H1 (cell line): ENCODE measurements around the gene PRKCD. TPM values are rescaled to one million over a fixed set of nuclear protein-coding genes. Genes with fewer than 3 reads are reported as not detected.

Source experiments
- CTCF ChIA-PET: fragments of 300-600 bp; sonication (Branson Sonifier 250); formaldehyde crosslinking; loops from one replicate; lab custom pipeline; 2021; ENCODE audit not compliant: partially characterized antibody; lab: Charles Lee
- POLR2A ChIA-PET: fragments of 300-600 bp; sonication (Branson Sonifier 250); formaldehyde crosslinking; loops from one replicate; lab custom pipeline; 2021; ENCODE audit warnings: inconsistent platforms; ENCODE audit not compliant: partially characterized antibody; lab: Charles Lee
- DNase-seq, 2 experiments: peaks; one replicate each; pipeline versions ENCODE4 v3.0.0 to v3.0.0-alpha.2; 2010 to 2022; ENCODE audit warnings: low spot score in 2 of 2, low read depth in 1 of 2, mixed read lengths in 1 of 2
- FAIRE-seq: peaks from 2 replicates; lab custom pipeline; 2011; peaks lifted over from hg19 to GRCh38; lab: Jason Lieb, UNC
- H2AFZ ChIP-seq: 2 replicates; pipeline ENCODE4 v1.8.1; 2012; ENCODE audit warnings: low read length, inconsistent platforms
- H2AK5ac ChIP-seq: 2 replicates; pipeline ENCODE4 v1.6.1; 2013; ENCODE audit warnings: low read depth, low read length
- H2BK120ac ChIP-seq: replicated peaks from 2 replicates; pipeline ENCODE3; 2013; ENCODE audit warnings: low read depth, low read length, inconsistent platforms
- H2BK12ac ChIP-seq: 2 replicates; pipeline ENCODE4 v1.6.1; 2013; ENCODE audit warnings: low read depth, low read length
- H2BK15ac ChIP-seq: 2 replicates; pipeline ENCODE4 v1.6.1; 2013; ENCODE audit warnings: low read length
- H2BK20ac ChIP-seq: 2 replicates; pipeline ENCODE4 v1.6.1; 2013; ENCODE audit warnings: low read length
- H2BK5ac ChIP-seq: 2 replicates; pipeline ENCODE4 v1.6.1; 2013; ENCODE audit warnings: low read depth, low read length
- H3K14ac ChIP-seq: 2 replicates; pipeline ENCODE4 v1.6.1; 2013; ENCODE audit warnings: inconsistent platforms; ENCODE audit not compliant: insufficient read length
- H3K18ac ChIP-seq: 2 replicates; pipeline ENCODE4 v1.6.1; 2013; ENCODE audit warnings: low read length; ENCODE audit errors: extremely low read depth
- H3K23ac ChIP-seq: 2 replicates; pipeline ENCODE4 v1.6.1; 2013; ENCODE audit warnings: inconsistent platforms; ENCODE audit not compliant: insufficient read length
- H3K23me2 ChIP-seq: 2 replicates; pipeline ENCODE4 v1.6.1; 2013; ENCODE audit warnings: low read depth, low read length
- H3K27ac ChIP-seq: 2 replicates; pipeline ENCODE4 v1.6.1; 2011; ENCODE audit warnings: low read depth, low read length, inconsistent platforms
- H3K27me3 ChIP-seq, 4 experiments: replicated peaks in 1 of 4; 1 replicate in 1 of 4; 2 replicates in 3 of 4; pipeline versions ENCODE4 v1.6.1 to v1.8.1; 2011 to 2013; ENCODE audit warnings: low read length in 3 of 4, mild to moderate bottlenecking in 3 of 4, inconsistent platforms in 2 of 4, mixed read lengths in 2 of 4, moderate library complexity in 1 of 4; ENCODE audit not compliant: control insufficient read depth in 3 of 4, insufficient read depth in 3 of 4; ENCODE audit errors: extremely low read depth in 1 of 4
- H3K36me3 ChIP-seq, 4 experiments: 2 replicates each; pipeline versions ENCODE4 v1.6.1 to v1.8.1; 2011 to 2013; ENCODE audit warnings: mild to moderate bottlenecking in 4 of 4, low read length in 3 of 4, moderate library complexity in 2 of 4, control low read depth in 1 of 4, inconsistent platforms in 1 of 4; ENCODE audit not compliant: insufficient read depth in 4 of 4, control insufficient read depth in 2 of 4
- H3K4ac ChIP-seq: replicated peaks from 2 replicates; pipeline ENCODE3; 2013; ENCODE audit warnings: low read length, low read depth, mixed read lengths, inconsistent platforms; ENCODE audit not compliant: insufficient read length
- H3K4me1 ChIP-seq, 4 experiments: replicated peaks in 1 of 4; 1 replicate in 1 of 4; 2 replicates in 3 of 4; pipeline versions ENCODE4 v1.6.1 to v1.8.1; 2011 to 2013; ENCODE audit warnings: low read length in 3 of 4, inconsistent platforms in 2 of 4, mixed read lengths in 1 of 4; ENCODE audit not compliant: insufficient read depth in 4 of 4, control insufficient read depth in 3 of 4
- H3K4me2 ChIP-seq, 2 experiments: 2 replicates each; pipeline versions ENCODE4 v1.6.1 to v1.8.1; 2011 to 2013; ENCODE audit warnings: low read depth in 2 of 2, low read length in 2 of 2, control low read depth in 1 of 2, inconsistent platforms in 1 of 2, mild to moderate bottlenecking in 1 of 2; ENCODE audit not compliant: insufficient read depth in 1 of 2
- H3K4me3 ChIP-seq, 4 experiments: fragments of 200-600, 300-600 bp in 1 of 4; sonication (generic), shearing (Covaris generic), sonication (Bioruptor Twin) in 1 of 4; 2 replicates each; pipeline versions ENCODE4 v1.5.1 to v1.8.1; 2011 to 2016; ENCODE audit warnings: low read length in 4 of 4, low read depth in 3 of 4, control low read depth in 2 of 4, inconsistent platforms in 2 of 4, mild to moderate bottlenecking in 2 of 4, mixed read lengths in 1 of 4, moderate library complexity in 1 of 4; ENCODE audit not compliant: insufficient read depth in 2 of 4; ENCODE audit errors: extremely low read depth in 1 of 4
- H3K56ac ChIP-seq: replicated peaks from 2 replicates; pipeline ENCODE3; 2013; ENCODE audit warnings: low read depth, mild to moderate bottlenecking, mixed read lengths, low read length, inconsistent platforms; ENCODE audit not compliant: insufficient read length
- H3K79me1 ChIP-seq: 2 replicates; pipeline ENCODE4 v1.6.1; 2013; ENCODE audit warnings: low read depth, low read length, control low read depth
- H3K79me2 ChIP-seq, 2 experiments: 2 replicates each; pipeline versions ENCODE4 v1.6.1 to v1.8.1; 2012 to 2013; ENCODE audit warnings: low read length in 2 of 2, mild to moderate bottlenecking in 2 of 2, inconsistent platforms in 1 of 2; ENCODE audit not compliant: insufficient read depth in 2 of 2, control insufficient read depth in 1 of 2
- H3K9ac ChIP-seq, 4 experiments: replicated peaks in 1 of 4; 1 replicate in 1 of 4; 2 replicates in 3 of 4; pipeline versions ENCODE4 v1.6.1 to v1.8.1; 2011 to 2013; ENCODE audit warnings: low read depth in 3 of 4, low read length in 3 of 4, control low read depth in 2 of 4, mild to moderate bottlenecking in 2 of 4, moderate library complexity in 2 of 4, inconsistent platforms in 1 of 4; ENCODE audit errors: extremely low read depth in 1 of 4
- H3K9me3 ChIP-seq, 2 experiments: 2 replicates each; pipeline versions ENCODE4 v1.6.1 to v1.8.1; 2012 to 2013; ENCODE audit warnings: mild to moderate bottlenecking in 2 of 2, moderate library complexity in 2 of 2, control low read depth in 1 of 2, inconsistent platforms in 1 of 2, low read depth in 1 of 2, low read length in 1 of 2, mixed read lengths in 1 of 2; ENCODE audit not compliant: insufficient read depth in 2 of 2
- H4K20me1 ChIP-seq, 2 experiments: replicated peaks in 1 of 2; 2 replicates each; pipeline versions ENCODE3 to v1.8.1; 2011 to 2013; ENCODE audit warnings: inconsistent platforms in 2 of 2, low read length in 2 of 2, mild to moderate bottlenecking in 1 of 2; ENCODE audit not compliant: insufficient read depth in 2 of 2, control insufficient read depth in 1 of 2
- H4K5ac ChIP-seq: 2 replicates; pipeline ENCODE4 v1.6.1; 2013; ENCODE audit warnings: low read length, low read depth, mixed read lengths, inconsistent platforms; ENCODE audit not compliant: insufficient read length
- H4K8ac ChIP-seq: 2 replicates; pipeline ENCODE4 v1.8.0; 2013; ENCODE audit warnings: mild to moderate bottlenecking, moderate library complexity, low read length, inconsistent platforms; ENCODE audit not compliant: insufficient read depth; ENCODE audit errors: extremely low read depth
- H4K91ac ChIP-seq: replicated peaks from 2 replicates; pipeline ENCODE3; 2013; ENCODE audit warnings: low read length, mixed read lengths, inconsistent platforms; ENCODE audit not compliant: insufficient read length
- ATF3 ChIP-seq: IDR thresholded peaks from 2 replicates; pipeline ENCODE4 v1.6.1; 2011; ENCODE audit warnings: low read depth, mild to moderate bottlenecking, low read length; ENCODE audit not compliant: insufficient read depth
- HDAC2 ChIP-seq, 2 experiments: fragments of 300-600 bp in 1 of 2; sonication (generic) in 1 of 2; IDR thresholded peaks; 2 replicates each; pipeline ENCODE4 v1.6.1; 2011 to 2012; ENCODE audit warnings: low read depth in 2 of 2, low read length in 2 of 2, mild to moderate bottlenecking in 2 of 2, moderate library complexity in 2 of 2, borderline replicate concordance in 1 of 2, inconsistent platforms in 1 of 2
- JUN ChIP-seq: IDR thresholded peaks from 2 replicates; pipeline ENCODE4 v1.6.1; 2011; ENCODE audit warnings: low read depth, mild to moderate bottlenecking, improper control_type of control experiment, low read length
- KDM1A ChIP-seq: fragments of 200-600, 300-600 bp; sonication (generic); IDR thresholded peaks from 2 replicates; pipeline ENCODE4 v1.7.1; 2016; ENCODE audit warnings: mild to moderate bottlenecking, low read length, borderline replicate concordance
- POLR2A ChIP-seq, 2 experiments: IDR thresholded peaks; 1 replicate in 1 of 2; 2 replicates in 1 of 2; pipeline ENCODE4 v1.6.1; 2011; ENCODE audit warnings: low read depth in 2 of 2, low read length in 2 of 2, mild to moderate bottlenecking in 2 of 2; ENCODE audit errors: control extremely low read depth in 1 of 2
- RNF2 ChIP-seq: fragments of 200-900, 300-1000 bp; sonication (generic); IDR thresholded peaks from 2 replicates; pipeline ENCODE4 v1.7.1; 2016; ENCODE audit warnings: borderline replicate concordance, low read depth, mild to moderate bottlenecking, antibody characterized with exemption, low read length; ENCODE audit not compliant: poor library complexity, severe bottlenecking; ENCODE audit errors: missing control alignments
- SIN3A ChIP-seq, 2 experiments: IDR thresholded peaks in 1 of 2; conservative IDR thresholded peaks in 1 of 2; 2 replicates each; pipeline ENCODE4 v1.6.1; 2011 to 2012; ENCODE audit warnings: low read length in 2 of 2, improper control_type of control experiment in 1 of 2, low read depth in 1 of 2, mild to moderate bottlenecking in 1 of 2
- SP4 ChIP-seq: IDR thresholded peaks from 2 replicates; pipeline ENCODE4 v1.6.1; 2012; ENCODE audit warnings: low read length, inconsistent platforms
- TAF7 ChIP-seq: optimal IDR thresholded peaks from 2 replicates; pipeline ENCODE3; 2011; ENCODE audit warnings: low read depth, mild to moderate bottlenecking, inconsistent platforms, low read length, moderate library complexity, borderline replicate concordance
- TEAD4 ChIP-seq: IDR thresholded peaks from 2 replicates; pipeline ENCODE4 v1.6.1; 2012; ENCODE audit warnings: low read depth, low read length, inconsistent platforms, mixed read lengths
- WGBS, 2 experiments: shearing (Covaris generic) in 1 of 2; methylation state at CpG; one replicate each; pipeline versions ENCODE4 v1.1.6 to v1.1.7; 2013 to 2015; ENCODE audit warnings: low lambda C conversion rate in 2 of 2, mixed read lengths in 2 of 2, inconsistent platforms in 1 of 2, low coverage in 1 of 2, missing lambda C conversion rate in 1 of 2; ENCODE audit not compliant: insufficient replicate concordance in 2 of 2, insufficient coverage in 1 of 2, insufficient read length in 1 of 2; ENCODE audit errors: extremely low coverage in 1 of 2, missing lambda C conversion rate in 1 of 2; 5-methylcytosine and 5-hydroxymethylcytosine counted together
- polyA plus RNA-seq, 7 experiments: library from polyadenylated mRNA; depleted of rRNA in 3 of 7; stranded (reverse) in 5 of 7; unstranded in 2 of 7; fragments of >200 nt in 5 of 7; fragments of 200-250 nt in 2 of 7; gene quantifications; 1 replicate in 5 of 7; 2 replicates in 1 of 7; 4 replicates in 1 of 7; pipeline versions ENCODE4 v1.2.1 to v1.2.3, GENCODE V29; 2011 to 2013; ENCODE audit warnings: missing spikeins in 2 of 7, mixed read lengths in 2 of 7
- total RNA-seq: library from RNA; stranded (reverse); fragmentation: NEBNext Ultra II Directional; extraction: Animal tissue kit (Norgen Biotek cat#: 25700); gene quantifications from 2 replicates; pipeline ENCODE4 v1.2.1, GENCODE V29; 2021

PRKCD gene
- total and polyA plus RNA-seq, 2 of the 8 experiments (the other 6 are each of a cell fraction or from before 2014, with no cell fraction given): 22.6 to 23.9 TPM

- Histone ChIP-seq H2AFZ (no peak overlapping the region), H3K27ac (no peak overlapping the region), H3K4me1 (no peaks in the 10 kb centered on the region), H4K20me1 (peaks cover 2 to 3% of the 10 kb centered on the region in 2 experiments), H3K14ac (no peak overlapping the region), H3K23me2 (no peaks in the 10 kb centered on the region; the same call in 1 of the 2 replicates), H3K9ac (no peak overlapping the region), H3K79me1 (no peaks in the 10 kb centered on the region), H4K91ac (no peak overlapping the region), H2BK5ac (no peak overlapping the region), H3K18ac (no peak overlapping the region), H4K5ac (no peak overlapping the region), H3K4me3 (no peak overlapping the region), H3K27me3 (no peaks in the 10 kb centered on the region), H3K9me3 (no peaks in the 10 kb centered on the region), H2BK15ac (no peak overlapping the region), H4K8ac (no peak overlapping the region), H2BK120ac (no peak overlapping the region), H2BK12ac (no peak overlapping the region), H3K23ac (no peak overlapping the region), H2AK5ac (no peak overlapping the region), H3K36me3 (peaks cover 8 to 72% (median 46%) of the 10 kb centered on the region in 4 experiments), H3K56ac (no peak overlapping the region), H2BK20ac (no peak overlapping the region), H3K4ac (no peak overlapping the region), H3K4me2 (no peak overlapping the region), H3K79me2 (no peaks in the 10 kb centered on the region)
- FAIRE-seq: no peak
- no peak for DNase-seq
- ChIA-PET POLR2A (interaction anchor here (1.0 kb wide), 1 partner anchor 12 kb away, joined by 4 read pairs; no protein-coding TSS in a partner anchor), CTCF (interaction anchor here (0.6 to 7.3 kb wide), 7 partner anchors 8 to 102 kb away, joined by 3 to 122 read pairs (median 3); no protein-coding TSS in a partner anchor)
- 84% methylated on average over 5 of the region's 5 CpGs; no CpG with 5 or more reads in 1 of the 2 experiments for WGBS, 2 experiments
- TF ChIP-seq POLR2A (IDR thresholded peaks at IDR 0.05; ENCODE audit: control extremely low read depth in 1 of 2, low read depth in 2 of 2, low read length in 2 of 2): no peak
- TF ChIP-seq ATF3: no peak
- no peak for TF ChIP-seq JUN
- no peak for TF ChIP-seq SP4
- no peak for TF ChIP-seq HDAC2 (IDR thresholded peaks at IDR 0.05; ENCODE audit: borderline replicate concordance in 1 of 2, low read depth in 2 of 2, low read length in 2 of 2)
- TF ChIP-seq SIN3A (conservative IDR thresholded peaks at IDR 0.05 in 1 of 2, IDR thresholded peaks at IDR 0.05 in 1 of 2; ENCODE audit: low read depth in 1 of 2, low read length in 2 of 2): no peak
- TF ChIP-seq TAF7: no peak
- TF ChIP-seq KDM1A: no peak
- no peak for TF ChIP-seq TEAD4
- no peak for TF ChIP-seq RNF2
Observed at GRCh38 chr3:53120336-53120735, 40.7 kb upstream of the PRKCD start.
